Natural killer cell (primary cell): Measurements from ENCODE around the gene KNDC1. TPM values are rescaled to one million over a fixed set of nuclear protein-coding genes. Genes with fewer than 3 reads are reported as not detected.

ENCODE experiments used
- ATAC-seq, 3 donors: fragments of 150-1000 bp in 2 of 3; fragments of 200-7000 bp in 1 of 3; cut with Tn5 transposase; 1 replicate in 1 of 3; 2 replicates in 2 of 3; pipeline ENCODE4 v1.10.0; 2021; ENCODE audit warnings: mild to moderate bottlenecking in 2 of 3, moderate library complexity in 2 of 3
- DNase-seq, 2 donors: peaks; one replicate each; pipeline versions ENCODE4 v3.0.0 to v3.0.0-alpha.2; 2013 to 2021; ENCODE audit warnings: mixed read lengths in 1 of 2
- H3K27ac ChIP-seq: one replicate; pipeline ENCODE4 v1.5.1; 2013; ENCODE audit warnings: mild to moderate bottlenecking, low read length
- H3K27me3 ChIP-seq: one replicate; pipeline ENCODE4 v1.6.1; 2013; ENCODE audit warnings: low read length; ENCODE audit not compliant: control insufficient read depth, insufficient read depth
- H3K36me3 ChIP-seq: one replicate; pipeline ENCODE4 v1.6.1; 2013; ENCODE audit warnings: low read length; ENCODE audit not compliant: control insufficient read depth, insufficient read depth
- H3K4me1 ChIP-seq: one replicate; pipeline ENCODE4 v1.6.1; 2013; ENCODE audit warnings: low read length; ENCODE audit not compliant: control insufficient read depth, insufficient read depth
- H3K4me3 ChIP-seq: one replicate; pipeline ENCODE4 v1.5.1; 2013; ENCODE audit warnings: low read length
- H3K9me3 ChIP-seq: one replicate; pipeline ENCODE4 v1.6.1; 2013; ENCODE audit warnings: low read length; ENCODE audit not compliant: control insufficient read depth, insufficient read depth
- H3K27ac Mint-ChIP-seq, 2 donors: one replicate each; pipeline ENCODE4 v1.8.0; 2022; ENCODE audit warnings: mild to moderate bottlenecking in 2 of 2, mixed read lengths in 2 of 2, moderate library complexity in 1 of 2
- H3K27me3 Mint-ChIP-seq, 2 donors: one replicate each; pipeline ENCODE4 v1.8.0; 2022; ENCODE audit warnings: low read depth in 2 of 2, mixed read lengths in 2 of 2
- H3K36me3 Mint-ChIP-seq: one replicate; pipeline ENCODE4 v1.8.0; 2022; ENCODE audit warnings: mixed read lengths
- H3K4me1 Mint-ChIP-seq, 2 donors: one replicate each; pipeline ENCODE4 v1.8.0; 2022; ENCODE audit warnings: mixed read lengths in 2 of 2
- H3K4me3 Mint-ChIP-seq: one replicate; pipeline ENCODE4 v1.8.0; 2022; ENCODE audit warnings: mild to moderate bottlenecking, moderate library complexity, mixed read lengths
- H3K9me3 Mint-ChIP-seq, 2 donors: one replicate each; pipeline ENCODE4 v1.8.0; 2022; ENCODE audit warnings: mixed read lengths in 2 of 2
- CTCF ChIP-seq: fragments of 200-600 bp; IDR thresholded peaks from one replicate; pipeline ENCODE4 v1.8.0; 2022; ENCODE audit warnings: antibody characterized with exemption
- WGBS: methylation state at CpG from one replicate; pipeline ENCODE4 v1.1.7; 2013; ENCODE audit warnings: missing lambda C conversion rate; ENCODE audit not compliant: insufficient coverage; 5-methylcytosine and 5-hydroxymethylcytosine counted together
- intact Hi-C: fragments of 100-400 bp; cut with micrococcal nuclease; formaldehyde crosslinking; loops from one replicate; pipeline ENCODE4 v1.14.2; 2022
- total RNA-seq, 4 donors: library from RNA; stranded (reverse); fragments of 120-200 nt in 1 of 4; gene quantifications; one replicate each; pipeline versions ENCODE4 v1.2.3 to v1.2.4, GENCODE V29; 2013 to 2022

The KNDC1 gene
- total RNA-seq, 3 donors from 2014 or later (not counting 1 experiment from before 2014, with no cell fraction given) = 2.1 to 5.9 TPM; not detected in 1

DNA sequence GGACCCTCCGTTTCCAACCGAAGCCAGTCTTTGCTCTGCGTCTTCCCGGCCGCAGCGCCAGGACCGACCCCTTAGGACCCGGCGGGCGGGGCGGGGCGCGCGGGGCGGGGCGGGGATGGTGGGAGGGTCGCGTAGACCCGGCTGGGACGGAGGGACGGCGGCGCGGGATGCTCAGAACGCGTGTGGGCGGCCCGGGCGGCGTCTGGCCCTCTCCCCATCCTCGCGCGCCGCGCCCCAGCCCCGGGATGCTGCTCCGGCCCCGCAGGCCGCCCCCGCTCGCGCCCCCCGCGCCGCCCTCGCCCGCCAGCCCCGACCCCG lies 70.0 kb downstream of the KNDC1 start, which contains the start of gene UTF1:
Gene UTF1, plus strand, starts transcription at position 174 of the 318 bp plus-strand sequence. Its CDS starts 72 bp downstream, at position 246.
- Mint-ChIP-seq H3K9me3 (no peaks in the 10 kb centered on the region), H3K36me3 (no peaks in the 10 kb centered on the region), H3K4me1 (peaks cover 0 to 12% of the 10 kb centered on the region in 2 donors), H3K27ac (no peak within 1 kb of the TSS), H3K27me3 (peaks cover 43 to 50% of the 10 kb centered on the region in 2 donors), H3K4me3 (peak within 1 kb of the TSS; percentile 60)
- WGBS = 2% methylated on average over 49 of the region's 49 CpGs
- H3K27ac ChIP-seq = no peak within 1 kb of the TSS
- DNase-seq (no peak), ATAC-seq (no peak)
- peaks cover 8% of the 10 kb centered on the region for H3K4me1 ChIP-seq
- no peaks in the 10 kb centered on the region for H3K9me3 ChIP-seq
- TF ChIP-seq CTCF = no peak
- peaks cover 28% of the 10 kb centered on the region for H3K27me3 ChIP-seq
- no peaks in the 10 kb centered on the region for H3K36me3 ChIP-seq
- H3K4me3 ChIP-seq = no peak within 1 kb of the TSS
- intact Hi-C loops = no loop called here

- H3K9me3 ChIP-seq = no peaks in the 10 kb centered on the region
- peaks cover 13% of the 10 kb centered on the region for H3K4me1 ChIP-seq
- Mint-ChIP-seq H3K27ac (no peak overlapping the region), H3K4me3 (peak overlapping the region; percentile 53), H3K36me3 (no peaks in the 10 kb centered on the region), H3K4me1 (peaks cover 0 to 16% of the 10 kb centered on the region in 2 donors), H3K27me3 (peaks cover 43 to 50% of the 10 kb centered on the region in 2 donors), H3K9me3 (no peaks in the 10 kb centered on the region)
- ATAC-seq = peak in 2 of 3 donors; percentile 36 to 43
- TF ChIP-seq CTCF = no peak
- intact Hi-C loops = no loop called here
- H3K27ac ChIP-seq = no peak overlapping the region
- DNase-seq = peak in 1 of 2 donors; percentile 34
- peaks cover 26% of the 10 kb centered on the region for H3K27me3 ChIP-seq
- no peak overlapping the region for H3K4me3 ChIP-seq
- 3% methylated on average over 122 of the region's 122 CpGs for WGBS
- no peaks in the 10 kb centered on the region for H3K36me3 ChIP-seq
Measured at GRCh38 chr10:133230387-133231195, 70.6 kb downstream of the KNDC1 start.

- Mint-ChIP-seq H3K4me3 (no peak overlapping the region), H3K27me3 (peaks cover 42 to 45% of the 10 kb centered on the region in 2 donors), H3K36me3 (no peaks in the 10 kb centered on the region), H3K27ac (no peak overlapping the region), H3K9me3 (no peaks in the 10 kb centered on the region), H3K4me1 (peaks cover 0 to 22% of the 10 kb centered on the region in 2 donors)
- no peak overlapping the region for H3K27ac ChIP-seq
- TF ChIP-seq CTCF = no peak
- H3K27me3 ChIP-seq = peaks cover 33% of the 10 kb centered on the region
- H3K4me1 ChIP-seq = peaks cover 21% of the 10 kb centered on the region
- intact Hi-C loops = no loop called here
- no peak overlapping the region for H3K4me3 ChIP-seq
- DNase-seq = no peak
- WGBS = 34% methylated on average over 39 of the region's 44 CpGs
- H3K36me3 ChIP-seq = no peaks in the 10 kb centered on the region
- ATAC-seq = no peak
- no peaks in the 10 kb centered on the region for H3K9me3 ChIP-seq
Measured at GRCh38 chr10:133231244-133231945, 71.4 kb downstream of the KNDC1 start.
